GM23338 (cell line): ENCODE results near the gene CYBC1. TPM values are rescaled to one million over a fixed set of nuclear protein-coding genes. Genes with fewer than 3 reads are reported as not detected.

Experiments used
- ATAC-seq: fragments of 200-7000 bp; cut with Tn5 transposase; 3 replicates; pipeline ENCODE4 v1.9.1; 2020
- DNase-seq: peaks from one replicate; pipeline ENCODE4 v3.0.0-alpha.2; 2015; ENCODE audit warnings: low spot score
- H2AFZ ChIP-seq: fragments of 200-600 bp; sonication (generic); 2 replicates; pipeline ENCODE4 v1.8.0; 2016; ENCODE audit warnings: antibody characterized with exemption, mild to moderate bottlenecking, moderate library complexity
- H3F3A ChIP-seq: fragments of 200-600 bp; sonication (generic); replicated peaks from 2 replicates; pipeline ENCODE4 v1.8.0; 2017; ENCODE audit warnings: antibody characterized with exemption, mixed run types, low read depth
- H3K27ac ChIP-seq: fragments of 200-600 bp; sonication (generic); 2 replicates; pipeline ENCODE4 v1.6.1; 2016; ENCODE audit warnings: low read depth
- H3K27me3 ChIP-seq: fragments of 200-600 bp; sonication (generic); 2 replicates; pipeline ENCODE4 v1.8.0; 2016; ENCODE audit warnings: mild to moderate bottlenecking, mixed run types, moderate library complexity; ENCODE audit not compliant: insufficient read depth
- H3K36me3 ChIP-seq: fragments of 200-600 bp; sonication (generic); 2 replicates; pipeline ENCODE4 v1.8.0; 2016; ENCODE audit warnings: mild to moderate bottlenecking; ENCODE audit not compliant: insufficient read depth
- H3K4me1 ChIP-seq: fragments of 200-600 bp; sonication (generic); 2 replicates; pipeline ENCODE4 v1.8.0; 2016; ENCODE audit warnings: mild to moderate bottlenecking, moderate library complexity; ENCODE audit not compliant: insufficient read depth
- H3K4me2 ChIP-seq: fragments of 200-600 bp; sonication (generic); 2 replicates; pipeline ENCODE4 v1.7.1; 2017; ENCODE audit warnings: mixed run types
- H3K4me3 ChIP-seq: fragments of 200-600 bp; sonication (generic); 2 replicates; pipeline ENCODE4 v1.6.1; 2016; ENCODE audit warnings: mixed run types
- H3K79me2 ChIP-seq: fragments of 200-600 bp; sonication (generic); replicated peaks from 2 replicates; pipeline ENCODE4 v1.8.0; 2017; ENCODE audit warnings: mild to moderate bottlenecking; ENCODE audit not compliant: insufficient read depth
- H3K9me2 ChIP-seq: fragments of 200-600 bp; sonication (generic); 2 replicates; pipeline ENCODE4 v1.8.0; 2017; ENCODE audit not compliant: insufficient read depth
- H4K20me1 ChIP-seq: fragments of 200-600 bp; sonication (generic); replicated peaks from 2 replicates; pipeline ENCODE4 v1.8.0; 2017; ENCODE audit warnings: mild to moderate bottlenecking; ENCODE audit not compliant: insufficient read depth
- H3K27ac Mint-ChIP-seq: 2 replicates; pipeline ENCODE4 v1.8.0; 2020; ENCODE audit warnings: inconsistent platforms, mild to moderate bottlenecking, moderate library complexity, mixed read lengths
- H3K27me3 Mint-ChIP-seq: 3 replicates; pipeline ENCODE4 v1.8.0; 2022; ENCODE audit warnings: low read depth, mild to moderate bottlenecking, moderate library complexity, mixed read lengths, inconsistent platforms; ENCODE audit not compliant: insufficient read depth, poor library complexity
- H3K36me3 Mint-ChIP-seq: 3 replicates; pipeline ENCODE4 v1.8.0; 2021; ENCODE audit warnings: low read depth, mild to moderate bottlenecking, inconsistent platforms, moderate library complexity, mixed read lengths
- H3K4me1 Mint-ChIP-seq: 3 replicates; pipeline ENCODE4 v1.8.0; 2020; ENCODE audit warnings: mild to moderate bottlenecking, inconsistent platforms, mixed read lengths
- H3K4me3 Mint-ChIP-seq: 3 replicates; pipeline ENCODE4 v1.8.0; 2021; ENCODE audit warnings: moderate library complexity, mild to moderate bottlenecking, inconsistent platforms, mixed read lengths
- H3K9me3 Mint-ChIP-seq: 3 replicates; pipeline ENCODE4 v1.8.0; 2020; ENCODE audit warnings: moderate library complexity, mild to moderate bottlenecking, inconsistent platforms, mixed read lengths
- CREB1 ChIP-seq: fragments of 250-450 bp; sonication (Bioruptor Pico); IDR thresholded peaks from 2 replicates; pipeline ENCODE4 v1.5.0; 2020; ENCODE audit warnings: low read depth, mild to moderate bottlenecking, moderate library complexity
- ETS1 ChIP-seq: IDR thresholded peaks from 2 replicates; pipeline ENCODE4 v1.6.1; 2016; ENCODE audit warnings: antibody characterized with exemption
- JUNB ChIP-seq: IDR thresholded peaks from one replicate; pipeline ENCODE4 v1.6.1; 2016; ENCODE audit warnings: antibody characterized with exemption; ENCODE audit not compliant: unreplicated experiment
- NANOG ChIP-seq: IDR thresholded peaks from 2 replicates; pipeline ENCODE4 v1.6.1; 2016; ENCODE audit warnings: antibody characterized with exemption, borderline replicate concordance
- POLR2AphosphoS5 ChIP-seq: IDR thresholded peaks from 2 replicates; pipeline ENCODE4 v1.6.1; 2016; ENCODE audit warnings: antibody characterized with exemption, low read depth
- ZNF114 ChIP-seq: fragments of 250-450 bp; sonication (Bioruptor Pico); IDR thresholded peaks from 2 replicates; pipeline ENCODE4 v1.5.0; 2020; ENCODE audit warnings: mild to moderate bottlenecking, moderate library complexity
- ZNF462 ChIP-seq: fragments of 250-450 bp; sonication (Bioruptor Pico); IDR thresholded peaks from 2 replicates; pipeline ENCODE4 v1.5.0; 2020; ENCODE audit warnings: mild to moderate bottlenecking, moderate library complexity
- polyA plus RNA-seq: library from polyadenylated mRNA; unstranded; fragments of >200 nt; fragmentation: Nextera tagmentation; extraction: Ambion mirVana; gene quantifications from 2 replicates; pipeline ENCODE4 v1.2.1, GENCODE V29; 2016
- total RNA-seq: library from RNA; depleted of rRNA; stranded (reverse); fragments of >200 nt; shearing (Covaris generic); gene quantifications from 2 replicates; pipeline ENCODE4 v1.2.3, GENCODE V29; 2014

CYBC1 gene
- total and polyA plus RNA-seq, 2 experiments from 2014 or later: 24.7 to 72.4 TPM

GRCh38 chr17:82483204-82483660 lies 32.7 kb upstream of the CYBC1 start:
- no peak overlapping the region; the same call in 2 of the 3 replicates for H3K4me3 Mint-ChIP-seq
- H3K4me3 ChIP-seq: no peak overlapping the region
- no peaks in the 10 kb centered on the region for H3K79me2 ChIP-seq
- H3K4me2 ChIP-seq: no peak overlapping the region
- ATAC-seq: no peak
- no peaks in the 10 kb centered on the region for H3K4me1 ChIP-seq
- no peaks in the 10 kb centered on the region for H4K20me1 ChIP-seq
- no peaks in the 10 kb centered on the region for H3F3A ChIP-seq
- DNase-seq: no peak
- no peaks in the 10 kb centered on the region for H3K4me1 Mint-ChIP-seq
- no peaks in the 10 kb centered on the region for H3K27me3 ChIP-seq
- no peak overlapping the region for H3K27ac Mint-ChIP-seq
- peaks cover 54% of the 10 kb centered on the region for H3K36me3 Mint-ChIP-seq
- H2AFZ ChIP-seq: no peak overlapping the region
- no peak overlapping the region for H3K27ac ChIP-seq
- H3K36me3 ChIP-seq: no peaks in the 10 kb centered on the region
- H3K27me3 Mint-ChIP-seq: peaks cover 5% of the 10 kb centered on the region
- no peaks in the 10 kb centered on the region for H3K9me2 ChIP-seq
- no peaks in the 10 kb centered on the region for H3K9me3 Mint-ChIP-seq
- no peak for TF ChIP-seq ETS1
- no peak for TF ChIP-seq POLR2AphosphoS5
- no peak for TF ChIP-seq CREB1 (CRISPR knock-in tag)
- no peak for TF ChIP-seq ZNF114 (CRISPR knock-in tag)
- TF ChIP-seq JUNB: no peak
- TF ChIP-seq ZNF462 (CRISPR knock-in tag): no peak
- TF ChIP-seq NANOG: no peak
